GM19025 (cell line): ENCODE measurements around the gene RGS14.
"Not testable (repeated sequence)": the region's sequence is repeated elsewhere in the genome, so short reads cannot be mapped to it uniquely, and the experiment has no call there.

Experiments used
- ATAC-seq: cut with Tn5 transposase; IDR thresholded peaks from one replicate; pipeline ENCODE4 v1.9.1; 2021; ENCODE audit warnings: mild to moderate bottlenecking, low read depth, moderate library complexity; ENCODE audit not compliant: unreplicated experiment

The RGS14 gene

GRCh38 chr5:177396807-177397206 is 39.1 kb downstream of the RGS14 start:
- no peak for ATAC-seq

DNA sequence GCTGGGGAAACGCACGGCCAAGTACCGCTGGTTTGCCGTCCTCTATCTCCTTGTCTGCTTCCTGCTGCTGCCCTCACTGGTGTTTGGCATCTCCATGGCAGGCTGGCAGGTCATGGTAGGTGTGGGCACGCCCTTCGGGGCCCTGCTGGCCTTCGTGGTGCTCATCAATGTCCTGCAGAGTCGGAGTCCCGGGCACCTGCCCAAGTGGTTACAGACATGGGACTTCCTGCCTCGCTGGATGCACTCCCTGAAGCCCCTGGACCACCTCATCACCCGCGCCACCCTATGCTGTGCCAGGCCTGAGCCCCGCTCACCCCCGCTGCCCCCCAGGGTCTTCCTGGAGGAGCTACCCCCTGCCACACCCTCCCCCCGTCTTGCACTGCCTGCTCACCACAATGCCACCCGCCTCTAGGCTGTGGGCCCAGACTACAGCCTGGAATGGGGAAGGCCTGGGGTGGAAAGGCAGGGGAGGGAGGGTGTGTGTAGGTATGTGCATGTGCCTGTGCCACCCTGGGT is 40.2 kb downstream of the RGS14 start:
- no peak for ATAC-seq

DNA sequence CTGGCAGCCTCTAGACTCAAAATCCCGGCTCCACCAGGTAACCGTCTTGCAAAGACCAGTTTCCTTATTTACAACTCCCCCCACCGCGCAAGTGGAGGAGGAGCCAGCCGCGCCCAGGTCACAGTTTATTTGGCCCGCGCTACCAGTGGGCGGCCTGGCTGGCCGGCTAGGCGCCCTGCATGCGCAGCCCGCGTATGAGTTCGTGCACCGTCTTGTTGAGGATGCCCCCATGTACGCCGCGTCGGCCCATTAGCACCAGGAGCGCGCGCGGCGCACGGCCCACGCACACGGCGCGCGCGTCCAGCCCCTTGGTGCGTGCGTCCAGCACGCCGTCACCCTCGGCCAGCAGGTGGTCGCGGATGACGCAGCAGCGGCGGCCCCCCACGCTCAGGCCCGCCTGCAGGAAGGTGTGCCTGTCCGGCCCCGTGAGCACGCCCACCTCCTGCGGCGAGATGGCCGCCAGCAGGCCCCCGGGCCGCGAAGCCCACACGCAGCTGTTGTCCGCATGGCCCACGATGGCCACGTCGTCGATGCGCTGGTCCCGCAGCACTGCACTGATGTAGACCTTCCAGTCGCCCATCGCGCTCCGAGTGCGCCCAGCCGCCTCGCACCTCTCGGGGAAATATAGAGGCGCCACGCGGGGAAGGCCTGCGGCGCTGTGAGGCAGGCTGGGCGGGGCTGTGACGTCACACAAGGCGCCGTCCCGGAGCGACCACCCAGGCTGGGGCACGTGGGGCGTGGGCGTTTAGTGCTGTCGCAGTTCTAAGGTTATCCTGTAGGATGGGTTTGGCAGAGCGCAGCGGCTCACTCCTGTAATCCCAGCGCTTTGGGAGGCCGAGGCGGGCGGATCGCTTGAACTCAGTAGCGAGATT is 42.5 kb downstream of the RGS14 start, which contains the start of gene PFN3:
Gene PFN3 (minus strand): TSS at position 665 of the 872 bp plus-strand sequence. CDS start 85 bp downstream, at position 580.
- ATAC-seq = no peak

- ATAC-seq = no peak
Observed at GRCh38 chr5:177402271-177403043, 44.7 kb downstream of the RGS14 start.

- peak; percentile 14 for ATAC-seq
Observed at GRCh38 chr5:177403102-177403791, 45.5 kb downstream of the RGS14 start.

DNA sequence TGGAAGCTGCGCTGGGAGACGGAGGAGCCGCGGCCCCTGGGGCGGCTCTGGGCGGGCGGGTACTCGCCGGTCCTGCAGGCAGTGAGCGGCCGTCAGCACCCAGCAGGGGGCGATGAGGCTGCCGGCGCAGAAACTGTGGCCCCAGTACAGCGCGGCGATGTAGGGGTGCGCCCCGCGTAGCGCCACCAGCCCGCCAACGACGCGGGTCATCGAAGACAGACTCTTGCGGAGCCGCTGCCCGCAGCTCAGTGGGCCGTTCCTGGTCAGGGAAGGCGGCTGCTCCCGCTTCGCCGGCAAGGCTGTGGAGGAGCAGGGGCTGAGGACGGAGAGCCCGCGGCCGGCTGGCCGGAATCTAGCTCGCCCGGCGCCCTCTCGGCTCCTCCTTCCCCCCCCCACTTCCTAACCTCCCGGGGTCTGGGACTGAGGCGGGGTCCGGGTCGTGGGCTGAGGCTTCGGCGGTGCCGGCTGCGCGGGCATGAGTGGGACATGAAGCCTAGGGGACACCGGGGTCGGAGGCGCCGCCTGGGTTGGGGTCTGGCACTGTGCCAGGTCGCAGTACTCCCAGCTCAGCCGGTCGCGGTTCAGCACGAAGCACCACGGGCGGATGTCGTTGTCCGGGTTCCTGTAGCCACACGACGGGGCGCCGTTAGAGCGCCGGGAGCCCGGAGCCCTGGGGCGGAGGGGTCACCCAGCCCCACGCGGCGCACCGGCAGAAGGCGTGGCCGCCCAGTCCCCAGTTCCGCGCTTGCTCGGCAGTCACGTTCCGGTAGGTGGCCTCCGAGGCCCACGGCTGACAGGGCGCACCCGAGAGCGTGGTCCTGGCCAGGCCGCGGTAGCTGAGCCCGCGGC is 46.3 kb downstream of the RGS14 start:
- peak; percentile 71 for ATAC-seq

GRCh38 chr5:177404641-177405179 is 47.0 kb downstream of the RGS14 start:
- ATAC-seq = no peak

DNA sequence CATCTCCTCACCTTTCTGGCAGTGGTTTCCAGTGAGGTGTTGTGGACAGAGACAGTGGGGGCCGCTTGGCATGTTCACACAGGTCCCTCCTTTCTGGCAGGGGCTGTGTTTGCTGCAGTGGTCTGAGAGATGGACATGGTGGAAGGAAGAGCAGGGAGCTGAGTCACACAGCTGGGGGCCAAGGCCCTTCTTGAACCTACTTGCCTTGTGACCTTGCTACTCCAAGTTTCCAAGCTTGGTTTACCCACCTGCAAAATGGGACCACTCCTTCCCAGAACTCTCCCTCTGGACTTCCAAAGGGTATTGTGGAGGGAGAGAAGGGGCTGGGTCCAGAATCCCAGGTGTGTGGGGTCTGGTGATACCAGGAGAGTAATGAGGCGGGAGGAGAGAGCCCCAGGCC is 47.6 kb downstream of the RGS14 start:
- ATAC-seq = no peak

DNA sequence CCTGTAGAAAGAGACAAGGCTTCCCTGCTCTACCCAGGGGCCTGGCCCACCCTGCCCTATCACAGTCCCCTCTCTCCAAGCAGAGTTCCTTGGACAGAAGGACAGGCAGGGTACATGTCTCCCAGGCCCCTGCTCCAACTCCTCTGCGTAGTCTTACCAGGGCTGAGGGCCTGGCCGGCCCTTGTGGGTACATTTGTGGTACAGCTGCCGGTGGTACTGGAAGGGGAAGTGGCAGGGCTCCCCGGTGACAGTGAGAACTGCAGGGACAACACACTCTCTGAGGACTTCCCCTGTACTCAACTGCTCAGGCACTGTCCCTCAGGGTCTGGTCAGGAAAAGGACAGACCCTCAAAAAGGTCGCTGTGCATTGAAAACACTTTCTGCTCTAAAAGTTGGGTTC is 48.1 kb downstream of the RGS14 start:
- no peak for ATAC-seq

DNA sequence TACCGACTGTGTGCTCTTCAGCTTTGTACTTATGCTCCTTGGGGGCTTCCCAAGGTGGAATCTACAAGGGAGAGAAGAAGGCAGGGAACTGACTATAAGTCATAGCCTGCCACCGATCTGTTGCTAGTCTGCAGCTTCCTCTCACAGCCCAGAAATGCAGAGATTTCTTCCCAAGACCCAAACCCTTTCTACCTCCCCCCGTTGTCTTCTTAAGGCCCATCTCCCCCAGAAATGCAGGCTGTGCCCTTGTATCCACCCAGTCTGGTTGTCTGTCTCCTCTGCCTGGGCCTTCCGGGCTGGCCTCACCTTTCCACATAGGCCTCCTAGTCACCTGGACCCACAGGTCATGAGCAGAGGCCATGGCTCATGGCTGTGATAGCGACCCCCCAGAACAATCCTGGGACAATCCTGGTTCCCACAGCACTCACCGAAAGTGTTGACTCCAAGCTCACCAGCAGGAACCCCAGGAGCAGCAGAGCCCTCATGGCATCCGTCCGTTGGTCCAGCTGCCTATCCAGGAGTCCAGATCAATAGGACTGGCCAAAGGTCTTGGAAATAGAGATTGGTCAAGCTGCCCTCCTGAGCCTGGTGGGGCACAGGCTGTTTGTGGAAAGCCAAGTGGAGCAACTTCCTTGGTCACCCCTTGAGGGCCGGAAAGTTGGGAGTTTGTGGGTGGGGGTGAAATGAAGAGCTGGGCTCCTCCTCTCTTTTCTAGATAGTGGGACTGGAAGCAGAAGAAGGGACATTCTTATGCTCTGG is 51.5 kb downstream of the RGS14 start, which contains the start of gene F12:
Gene F12 (minus strand): TSS at position 522 of the 759 bp plus-strand sequence. CDS start 37 bp downstream, at position 485.
- no peak for ATAC-seq

- ATAC-seq = no peak
Observed at GRCh38 chr5:177410575-177410974, 52.9 kb downstream of the RGS14 start.

DNA sequence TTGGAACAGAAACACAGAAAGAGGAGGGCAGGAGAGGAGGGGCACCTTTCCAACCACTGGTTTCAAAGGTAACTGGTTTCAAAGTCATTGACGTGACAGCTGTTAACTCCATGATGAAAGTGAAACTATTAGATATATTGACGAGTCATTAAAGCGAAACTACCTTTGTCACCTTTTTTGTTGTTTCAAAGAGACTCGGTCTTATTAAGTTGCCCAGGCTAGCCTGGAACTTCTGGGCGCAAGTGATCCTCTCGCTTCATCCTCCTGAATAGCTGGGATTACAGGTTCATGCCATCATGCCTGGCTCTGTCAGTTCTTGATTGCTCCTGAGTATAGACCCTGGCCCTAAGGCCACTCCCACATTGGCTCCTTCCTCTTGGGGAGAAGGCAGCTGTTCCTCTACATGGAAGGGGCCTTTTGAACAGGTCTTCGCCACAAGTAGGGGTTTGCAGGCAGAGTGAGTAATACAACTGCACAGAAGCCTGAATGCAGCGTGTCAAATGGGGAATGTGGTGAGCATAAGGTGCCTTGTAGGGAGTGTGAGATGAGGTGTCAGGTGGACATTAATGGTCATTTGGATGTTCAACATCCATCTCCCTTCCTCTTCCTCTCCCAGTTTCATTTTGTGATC is 55.0 kb downstream of the RGS14 start:
- peak; percentile 68 for ATAC-seq

DNA sequence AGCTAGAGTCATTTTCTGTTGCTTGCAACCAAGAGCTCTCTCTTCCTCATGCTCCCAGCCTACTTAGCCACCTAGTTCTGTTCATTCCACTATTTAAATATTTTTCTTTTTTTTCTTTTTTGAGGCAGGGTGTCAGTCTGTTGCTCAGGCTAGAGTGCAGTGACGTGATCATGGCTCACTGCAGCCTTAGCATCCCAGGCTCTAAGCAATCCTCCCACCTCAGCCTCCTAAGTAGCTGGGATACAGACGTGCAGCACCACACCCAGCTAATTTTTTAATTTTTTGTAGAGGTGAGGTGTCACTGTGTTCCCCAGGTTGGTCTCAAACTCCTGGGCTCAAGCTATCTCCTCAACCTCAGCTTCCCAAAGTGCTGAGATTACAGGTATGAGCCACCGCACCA is 56.8 kb downstream of the RGS14 start:
- ATAC-seq = no peak

DNA sequence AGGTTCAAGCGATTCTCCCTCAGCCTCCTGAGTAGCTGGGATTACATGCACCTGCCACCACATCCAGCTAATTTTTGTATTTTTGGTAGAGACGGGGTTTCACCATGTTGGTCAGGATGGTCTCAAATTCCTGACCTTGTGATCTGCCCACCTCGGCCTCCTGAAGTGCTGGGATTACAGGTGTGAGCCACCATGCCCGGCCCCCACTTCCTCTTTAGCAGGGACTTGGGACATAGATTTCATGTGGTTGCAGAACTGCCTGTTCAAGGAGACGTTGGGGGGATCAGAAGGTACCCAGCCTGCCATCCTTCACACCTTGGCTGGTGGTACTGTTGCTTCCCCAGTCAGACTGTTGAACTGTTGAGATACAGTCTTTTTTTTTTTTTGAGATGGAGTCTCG is 59.4 kb downstream of the RGS14 start:
- not testable (repeated sequence) for ATAC-seq

DNA sequence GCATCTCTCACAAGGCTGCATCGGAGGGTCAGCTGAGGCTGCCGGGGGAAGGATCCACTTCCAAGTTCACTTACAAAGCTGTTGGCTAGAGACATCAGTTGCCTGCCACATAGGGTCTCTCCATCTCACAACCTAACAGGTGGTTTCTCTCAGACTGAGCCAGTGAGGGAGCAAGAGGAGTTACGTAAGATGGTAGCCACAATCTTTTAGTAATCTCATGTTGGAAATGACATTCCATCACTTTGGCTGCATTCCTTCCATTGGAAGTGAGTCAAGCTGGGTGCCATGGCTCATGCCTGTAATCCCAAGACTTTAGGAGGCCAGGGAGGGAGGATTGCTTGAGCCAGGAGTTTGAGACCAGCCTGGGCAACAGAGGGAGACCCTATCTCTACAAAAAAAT is 61.3 kb downstream of the RGS14 start:
- no peak for ATAC-seq

- not testable (repeated sequence) for ATAC-seq
Observed at GRCh38 chr5:177420472-177420871, 62.7 kb downstream of the RGS14 start.

DNA sequence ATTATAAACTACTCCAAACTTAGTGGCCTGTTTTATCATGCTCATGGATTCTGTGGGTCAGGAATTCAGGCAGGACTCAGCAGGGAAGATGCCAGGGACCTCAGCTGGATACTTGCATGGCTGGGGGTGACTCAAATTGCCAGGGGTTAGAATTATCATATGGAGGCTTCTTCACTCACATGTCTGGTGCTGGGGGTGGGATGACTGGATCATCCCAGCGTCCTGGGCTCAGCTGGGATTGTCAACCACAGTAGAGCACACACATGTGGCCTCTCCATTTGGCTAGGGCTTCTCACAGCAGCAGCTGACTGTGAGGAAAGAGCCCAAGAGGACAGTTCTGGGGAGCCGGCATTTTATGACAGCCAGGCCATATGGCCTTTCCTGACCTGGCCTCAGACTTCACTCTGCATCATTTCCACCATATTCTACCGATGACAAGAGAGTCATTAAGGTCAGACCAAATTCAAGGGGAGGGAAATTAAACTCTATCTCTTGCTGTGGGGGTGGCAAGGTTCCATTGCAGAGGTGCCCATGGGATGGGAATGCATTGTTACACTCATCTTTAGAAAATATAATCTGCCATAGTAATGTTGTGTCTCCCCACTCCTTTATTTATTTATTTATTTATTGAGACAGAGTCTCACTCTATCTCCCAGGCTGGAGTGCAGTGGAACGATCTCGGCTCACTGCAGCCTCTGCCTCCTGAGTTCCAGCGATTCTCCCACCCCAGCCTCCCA is 63.5 kb downstream of the RGS14 start:
- no peak for ATAC-seq
